NCI-H1436 (cell line): ENCODE data around the gene CEBPZ.
A peak's percentile ranks its signal among the peaks of the same experiment; 100 is the strongest.
"Not testable (repeated sequence)": the region's sequence is repeated elsewhere in the genome, so short reads cannot be mapped to it uniquely, and the experiment has no call there.

Experiments
- DNase-seq: peaks from one replicate; lab custom pipeline; 2025; lab: John Stamatoyannopoulos, UW

The CEBPZ gene

DNA sequence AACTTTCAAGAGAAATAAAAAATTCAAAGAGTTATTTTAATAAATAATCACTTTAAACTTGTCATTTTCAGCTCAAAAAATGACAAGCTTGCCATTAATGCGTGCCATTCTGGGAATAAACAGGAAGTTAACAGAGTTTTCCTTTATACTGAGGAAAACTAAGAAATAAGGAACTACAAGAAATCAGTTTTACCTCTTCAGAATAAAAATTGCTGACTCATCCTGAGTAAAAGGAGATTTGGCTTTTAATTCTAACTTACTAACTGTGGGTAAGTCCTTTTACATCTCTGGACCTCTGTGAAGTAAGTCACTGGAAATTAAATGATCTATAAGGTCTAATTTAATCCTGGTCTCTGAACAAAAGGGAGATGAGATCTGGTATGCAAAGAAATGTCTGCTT lies 16.1 kb downstream of the CEBPZ start:
- no peak for DNase-seq

DNA sequence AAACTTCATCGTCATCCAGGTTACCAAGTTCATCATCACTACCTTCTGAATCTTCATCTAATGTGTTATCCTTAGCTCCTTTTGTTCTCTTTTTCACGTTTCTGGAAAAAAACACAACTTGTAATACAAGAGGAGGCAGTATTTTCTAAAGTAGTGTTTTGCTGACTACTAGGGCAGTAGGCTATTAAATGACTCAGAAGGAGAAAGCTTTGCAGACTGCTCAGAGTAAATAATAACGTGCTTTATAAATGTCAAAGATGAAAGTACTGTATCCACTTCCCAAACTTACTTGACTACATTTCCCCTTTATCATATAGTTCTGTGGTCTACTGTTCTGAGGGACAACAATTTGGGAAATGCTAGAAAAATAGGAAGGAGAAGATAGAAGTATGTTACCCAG lies 19.5 kb downstream of the CEBPZ start:
- no peak for DNase-seq

DNA sequence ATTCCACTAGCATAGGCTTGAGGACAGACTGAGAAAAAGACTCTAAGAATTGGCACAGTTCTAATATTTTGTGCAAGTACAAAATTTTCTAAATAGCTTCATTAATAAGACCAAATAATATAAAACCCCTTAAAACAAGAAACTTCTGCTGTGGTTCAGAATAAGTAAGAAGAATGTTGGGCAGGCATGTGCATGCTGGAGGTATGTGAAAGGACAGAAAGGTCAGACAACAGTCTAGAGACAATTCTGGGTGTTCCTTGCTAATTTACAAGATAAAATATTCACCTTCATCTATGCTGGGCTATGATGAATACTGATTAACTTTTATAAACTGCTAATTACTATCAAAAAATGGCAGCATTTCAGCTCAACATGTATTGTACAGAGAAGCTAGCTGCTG lies 20.2 kb downstream of the CEBPZ start:
- DNase-seq: no peak

DNA sequence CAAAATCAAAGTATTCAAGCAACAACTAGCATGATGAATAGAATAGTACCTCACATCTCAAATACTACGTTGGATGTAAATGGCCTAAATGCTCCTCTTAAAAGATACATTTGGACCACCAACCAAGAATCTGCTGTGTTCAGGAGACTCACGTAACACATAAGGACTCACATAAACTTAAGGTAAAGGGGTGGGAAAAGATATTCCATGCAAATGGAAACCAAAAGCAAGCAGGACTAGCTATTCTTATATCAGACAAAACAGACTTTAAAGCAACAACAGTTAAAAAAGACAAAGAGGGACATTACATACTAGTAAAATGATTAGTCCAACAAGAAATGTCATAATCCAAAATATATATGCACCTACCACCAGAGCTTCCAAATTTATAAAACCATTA lies 24.6 kb downstream of the CEBPZ start:
- not testable (repeated sequence) for DNase-seq

DNA sequence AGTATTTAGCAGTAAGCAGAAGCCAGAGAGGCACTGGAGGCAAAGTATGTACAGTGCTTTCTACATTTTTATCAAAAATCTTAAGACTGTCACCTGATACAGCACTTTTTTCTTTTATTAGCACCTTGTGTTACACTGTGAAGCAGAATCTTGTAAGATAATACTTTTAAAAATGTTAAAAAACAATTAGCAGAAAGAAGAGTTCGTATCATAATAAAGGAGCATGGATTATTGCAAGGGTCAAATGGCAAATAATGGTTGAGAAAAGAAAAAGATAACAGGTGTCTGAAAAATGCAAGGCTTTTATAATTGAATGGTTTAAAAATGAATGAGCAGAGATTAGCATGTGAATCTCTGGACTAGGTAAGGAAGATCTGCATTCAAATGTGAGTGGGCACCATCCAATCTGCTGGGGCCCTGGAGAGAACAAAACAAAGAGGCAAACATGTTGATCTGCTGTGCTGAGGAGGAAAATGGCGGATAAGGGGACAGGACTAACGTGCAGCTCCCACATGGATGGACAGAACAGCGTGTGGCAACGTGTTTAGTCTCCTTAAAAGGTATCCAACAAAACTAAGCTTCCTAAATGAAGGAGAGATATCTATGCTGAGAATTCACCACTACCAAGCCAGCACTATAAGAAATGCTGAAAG lies 25.6 kb downstream of the CEBPZ start:
- no peak for DNase-seq

DNA sequence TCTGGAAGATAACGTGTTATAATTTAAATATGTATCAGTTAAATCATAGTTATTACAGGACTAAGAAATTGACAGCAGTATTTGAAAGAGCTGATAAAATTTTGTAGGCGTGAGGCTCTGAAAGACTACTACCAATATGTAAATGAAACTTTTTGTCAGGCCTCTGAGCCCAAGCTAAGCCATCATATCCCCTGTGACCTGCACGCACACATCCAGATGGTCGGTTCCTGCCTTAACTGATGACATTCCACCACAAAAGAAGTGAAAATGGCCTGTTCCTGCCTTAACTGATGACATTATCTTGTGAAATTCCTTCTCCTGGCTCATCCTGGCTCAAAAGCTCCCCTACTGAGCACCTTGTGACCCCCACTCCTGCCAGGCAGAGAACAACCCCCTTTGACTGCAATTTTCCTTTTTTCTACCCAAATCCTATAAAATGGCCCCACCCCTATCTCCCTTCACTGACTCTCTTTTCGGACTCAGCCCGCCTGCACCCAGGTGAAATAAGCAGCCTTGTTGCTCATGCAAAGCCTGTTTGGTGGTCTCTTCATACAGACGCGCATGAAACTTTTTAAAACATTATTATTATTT lies 26.2 kb downstream of the CEBPZ start:
- DNase-seq: not testable (repeated sequence)

DNA sequence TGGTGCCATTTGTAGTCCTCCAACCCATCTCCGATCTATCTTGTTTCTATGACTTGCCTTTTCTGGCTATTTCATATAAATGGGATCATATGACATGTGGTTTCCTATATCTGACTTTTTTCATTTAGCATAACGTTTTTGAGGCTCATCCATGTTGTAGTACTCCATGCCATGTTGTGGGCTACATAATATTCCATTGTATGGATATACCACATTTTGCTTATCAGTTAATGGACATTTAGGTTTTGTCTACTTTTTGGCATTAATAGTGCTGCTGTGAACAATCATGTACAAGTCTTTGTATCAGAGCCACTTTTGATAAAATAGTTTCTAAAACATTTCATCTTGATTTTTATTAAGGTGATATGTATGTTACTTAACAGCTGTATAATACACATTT lies 27.7 kb downstream of the CEBPZ start:
- DNase-seq: no peak

DNA sequence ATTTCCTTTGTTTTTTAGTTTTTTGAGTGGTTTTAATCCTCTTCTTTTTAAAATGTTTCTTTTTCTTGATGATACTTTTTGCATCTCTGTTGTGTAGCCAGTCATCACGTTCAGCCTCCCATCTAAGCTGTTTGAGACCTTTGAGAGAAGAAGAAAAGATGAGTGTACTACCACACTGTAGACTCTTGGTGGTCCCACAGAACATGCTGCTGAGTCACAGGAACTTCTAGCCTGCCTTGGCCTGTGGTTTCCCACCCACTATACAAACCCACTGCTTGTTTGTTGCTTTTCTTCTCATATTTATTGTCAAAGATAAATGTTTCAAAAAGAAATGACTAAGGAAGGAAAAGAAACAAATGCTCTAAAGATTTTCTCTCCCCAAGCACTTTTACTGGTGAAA lies 29.6 kb downstream of the CEBPZ start:
- DNase-seq: no peak

DNA sequence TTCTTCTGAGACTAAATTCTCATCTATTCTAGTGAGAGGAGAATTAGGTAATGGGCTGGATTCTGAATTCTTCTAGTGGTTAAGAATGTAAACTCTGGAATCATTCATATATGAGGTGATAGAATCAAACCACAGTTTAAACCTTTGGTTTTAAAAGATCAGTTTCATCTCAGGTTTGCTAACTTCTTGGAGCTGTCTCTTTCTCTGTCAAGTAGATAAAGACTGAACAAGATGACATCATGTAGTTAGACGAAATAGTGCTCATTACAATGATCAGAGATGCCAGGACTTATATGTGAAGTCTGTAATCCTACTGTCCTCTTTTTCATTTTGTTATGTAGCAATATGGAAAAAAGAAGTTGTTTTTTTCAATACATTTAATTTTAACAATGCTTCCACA lies 30.2 kb downstream of the CEBPZ start:
- DNase-seq: no peak

DNA sequence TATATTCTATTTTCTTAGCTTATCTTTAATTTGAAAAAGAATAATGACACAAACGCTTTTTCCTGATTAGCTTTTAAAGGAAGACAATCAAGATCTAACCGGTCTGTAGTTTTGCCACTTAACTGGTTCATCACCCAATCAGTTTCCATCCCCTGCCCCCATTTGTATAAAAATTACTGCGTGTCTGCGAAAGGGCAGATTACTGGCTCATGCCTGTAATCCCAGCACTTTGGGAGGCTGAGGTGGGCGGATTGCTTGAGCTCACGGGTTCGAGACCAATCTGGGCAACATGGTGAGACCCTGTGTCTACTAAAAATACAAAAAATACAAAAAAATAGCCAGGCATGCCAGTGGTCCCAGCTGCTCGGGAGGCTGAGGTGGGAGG lies 32.7 kb downstream of the CEBPZ start:
- no peak for DNase-seq

DNA sequence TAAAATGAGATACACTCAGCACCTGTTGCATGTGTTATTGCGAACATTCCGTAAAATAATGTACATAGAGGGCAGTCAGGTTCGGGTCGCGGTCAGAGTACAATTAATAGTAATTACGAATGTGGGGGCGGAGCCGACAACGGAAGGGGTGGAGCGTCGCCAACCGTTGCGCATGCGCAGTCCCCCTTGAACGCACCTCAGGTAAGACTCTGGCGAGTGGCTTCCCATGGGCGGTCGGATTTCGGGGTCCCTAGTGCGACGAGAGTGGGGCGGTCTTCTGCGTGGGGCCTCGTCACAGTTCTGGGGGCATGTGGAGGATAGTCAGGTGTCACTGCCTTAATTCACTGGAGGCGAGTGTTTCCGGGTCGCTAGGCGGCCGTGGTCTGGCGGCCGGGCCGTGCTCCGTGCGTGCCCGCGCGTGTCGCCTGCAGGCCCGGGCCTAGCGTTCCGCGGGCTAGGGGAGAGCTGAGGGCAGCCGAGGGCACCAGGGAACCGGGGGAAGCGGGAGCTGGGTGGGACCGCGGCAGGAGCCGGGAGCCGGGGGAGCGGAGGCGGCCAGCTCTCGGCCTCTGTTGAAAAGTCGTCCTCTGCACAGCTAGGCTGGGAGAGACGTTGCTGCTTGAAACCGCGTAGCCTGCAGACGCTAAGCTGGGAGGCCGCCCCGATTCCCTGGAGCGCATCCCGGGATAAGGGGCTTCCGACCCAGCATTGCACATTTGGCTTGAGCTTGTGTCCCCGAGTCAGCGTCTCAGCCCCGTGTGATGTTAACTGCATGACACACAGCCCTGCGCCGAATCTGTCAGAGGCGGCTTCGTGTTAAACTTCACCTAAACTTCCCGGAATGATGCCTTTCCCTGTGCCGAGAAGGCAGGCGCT lies 34.8 kb downstream of the CEBPZ start, which contains the start of gene CEBPZOS:
TSS of gene CEBPZOS (plus strand) at position 177 of the 876 bp plus-strand sequence. CDS start 3,209 bp downstream, outside the sequence.
- peak; percentile 78 for DNase-seq

DNA sequence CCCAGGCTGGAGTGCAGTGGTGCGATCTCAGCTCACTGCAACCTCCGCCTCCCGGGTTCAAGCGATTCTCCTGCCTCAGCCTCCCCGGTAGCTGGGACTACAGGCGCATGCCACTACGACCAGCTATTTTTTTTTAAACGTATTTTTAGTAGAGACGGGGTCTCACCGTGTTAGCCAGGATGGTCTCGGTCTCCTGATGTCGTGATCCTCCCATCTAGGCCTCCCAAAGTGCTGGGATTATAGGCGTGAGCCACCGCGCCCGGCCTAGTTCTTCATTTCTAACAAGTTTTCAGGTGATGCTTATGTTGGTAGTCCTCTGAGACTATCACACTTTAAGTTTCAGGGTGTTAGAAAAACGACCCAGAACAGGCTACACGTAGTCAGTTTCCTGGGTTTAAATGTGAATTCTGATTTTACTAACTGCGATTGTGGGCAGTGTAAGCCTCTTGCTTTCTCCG lies 35.5 kb downstream of the CEBPZ start:
- DNase-seq: not testable (repeated sequence)

DNA sequence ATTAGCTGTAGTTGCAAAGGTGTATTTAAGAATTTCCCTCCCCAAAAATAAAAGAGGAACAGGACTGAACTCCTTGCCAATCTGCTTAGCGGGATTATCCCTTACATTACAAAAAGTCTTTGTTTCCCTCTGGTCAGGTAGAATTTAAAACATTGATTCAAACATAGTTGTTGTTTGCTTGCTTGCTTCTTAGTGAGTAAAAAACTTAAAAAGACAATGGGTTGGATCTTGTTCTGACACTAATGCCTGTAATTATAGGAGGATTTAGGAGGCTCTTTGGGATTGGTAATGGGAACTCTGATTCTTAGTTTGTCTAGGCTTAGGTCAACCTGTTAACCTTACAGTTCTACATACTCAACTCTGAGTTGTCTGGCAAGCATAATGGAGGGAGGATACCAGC lies 38.8 kb downstream of the CEBPZ start:
- DNase-seq: no peak

DNA sequence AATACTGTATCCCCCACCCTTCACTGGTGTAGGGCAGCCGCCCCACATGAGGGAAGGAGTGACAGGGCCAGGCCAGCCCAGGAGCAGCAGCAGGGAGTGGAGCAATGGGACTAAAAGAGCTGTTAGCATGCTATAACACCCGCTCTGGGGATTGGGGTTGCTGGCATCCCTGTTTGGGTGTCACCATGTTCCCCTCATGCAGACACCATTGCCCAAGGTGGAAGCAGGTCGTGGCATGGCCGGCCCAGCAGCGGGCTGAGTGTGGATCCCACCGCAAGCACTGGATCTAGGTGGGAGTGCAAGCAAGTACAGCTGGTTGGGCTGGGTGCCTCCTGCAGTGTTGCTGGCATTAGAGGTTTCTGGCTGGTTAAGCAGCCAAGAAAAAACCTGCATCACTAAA lies 39.6 kb downstream of the CEBPZ start:
- no peak for DNase-seq

DNA sequence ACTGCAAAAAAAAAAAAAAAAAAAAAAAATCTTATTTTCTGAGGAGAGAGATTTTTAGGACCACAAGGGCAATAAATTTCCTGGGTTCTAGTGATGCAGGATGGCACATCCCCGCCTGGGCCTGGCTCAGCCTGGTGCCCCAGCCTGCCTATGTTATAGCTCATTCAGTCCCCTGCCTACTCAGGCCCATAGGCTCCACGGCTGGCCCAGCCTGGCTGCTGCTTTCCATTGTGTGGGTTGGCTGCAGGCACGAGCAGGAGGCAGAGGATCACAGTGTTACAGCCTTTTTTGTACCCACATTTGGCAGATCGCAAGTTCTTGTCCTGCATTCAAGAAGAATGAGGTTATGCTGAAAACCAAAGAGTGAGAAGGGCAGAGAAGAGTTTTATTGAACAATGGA lies 40.1 kb downstream of the CEBPZ start:
- DNase-seq: no peak

DNA sequence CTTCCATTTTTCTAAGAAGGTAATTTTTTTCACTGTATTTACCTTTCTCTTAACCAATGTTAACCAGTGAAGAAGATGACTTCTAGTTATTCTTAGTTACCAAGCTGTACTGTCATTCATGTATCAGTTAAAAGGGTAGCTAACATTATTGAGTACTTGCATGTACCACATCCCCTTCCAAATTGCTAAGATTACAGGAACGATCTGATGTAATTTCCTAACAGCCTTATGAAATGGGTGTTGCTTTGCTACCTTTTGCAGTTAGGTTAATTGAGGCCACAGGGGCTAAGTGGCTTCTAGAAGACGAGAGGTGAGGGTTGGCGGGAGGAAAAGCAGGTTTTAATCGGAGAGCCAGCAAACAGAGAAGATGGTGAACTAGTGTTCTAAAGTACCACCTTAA lies 41.1 kb downstream of the CEBPZ start:
- DNase-seq: no peak

DNA sequence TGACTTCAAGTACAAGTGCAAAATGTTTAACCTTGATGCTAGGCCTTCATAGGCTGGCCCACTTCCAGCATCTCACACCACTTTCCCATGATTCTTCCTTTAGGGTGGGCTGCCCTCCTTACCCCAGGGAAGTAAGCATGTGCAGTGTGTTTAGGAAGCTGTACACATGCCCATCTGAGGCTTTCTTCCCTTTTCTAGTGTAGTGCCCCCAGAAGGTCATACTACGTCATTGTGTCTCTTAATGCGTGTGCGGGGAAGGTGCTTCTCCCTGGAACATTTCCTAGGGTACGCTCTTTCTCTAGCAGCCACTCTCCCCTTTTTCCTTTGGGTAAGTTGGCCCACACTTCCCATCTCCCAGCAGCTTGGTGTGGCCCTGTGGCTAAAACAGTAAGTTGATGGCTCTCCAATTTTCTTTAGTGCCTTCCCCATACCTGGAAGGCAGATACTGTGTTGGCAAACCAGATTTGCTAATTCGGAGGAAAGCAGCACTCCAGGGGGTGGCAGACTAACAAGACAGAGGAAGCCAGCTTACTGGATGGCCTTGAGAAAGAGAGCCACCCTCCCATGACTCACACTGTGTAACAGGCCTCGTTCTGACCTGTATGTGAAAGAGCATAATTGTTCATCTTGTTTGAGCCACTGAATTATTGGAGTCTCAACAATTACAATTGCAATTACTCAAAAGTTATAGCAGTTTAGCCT lies 41.8 kb downstream of the CEBPZ start:
- DNase-seq: no peak

DNA sequence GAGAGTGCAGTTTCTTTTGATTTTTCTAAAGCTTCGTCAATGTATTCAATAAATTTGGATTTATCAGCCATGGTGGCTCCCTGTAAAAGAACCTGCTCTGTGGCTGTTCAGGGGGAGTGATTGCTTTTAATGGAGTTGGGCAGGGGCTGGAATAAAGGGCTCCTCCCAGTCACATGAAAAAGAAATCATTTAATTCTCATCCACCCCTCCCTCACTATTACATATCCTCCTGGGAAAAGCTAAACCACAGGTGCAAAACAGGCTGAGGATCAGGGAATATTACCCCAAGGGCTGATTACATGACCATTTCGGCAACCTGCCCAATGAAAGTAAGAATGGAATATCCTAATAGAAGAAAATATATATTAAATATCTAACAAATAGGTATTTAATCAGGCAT lies 42.8 kb downstream of the CEBPZ start, which contains the start of gene SULT6B1:
TSS of gene SULT6B1 (minus strand) at position 101 of the 400 bp plus-strand sequence. CDS start at position 71, 30 bp downstream.
- DNase-seq: no peak

DNA sequence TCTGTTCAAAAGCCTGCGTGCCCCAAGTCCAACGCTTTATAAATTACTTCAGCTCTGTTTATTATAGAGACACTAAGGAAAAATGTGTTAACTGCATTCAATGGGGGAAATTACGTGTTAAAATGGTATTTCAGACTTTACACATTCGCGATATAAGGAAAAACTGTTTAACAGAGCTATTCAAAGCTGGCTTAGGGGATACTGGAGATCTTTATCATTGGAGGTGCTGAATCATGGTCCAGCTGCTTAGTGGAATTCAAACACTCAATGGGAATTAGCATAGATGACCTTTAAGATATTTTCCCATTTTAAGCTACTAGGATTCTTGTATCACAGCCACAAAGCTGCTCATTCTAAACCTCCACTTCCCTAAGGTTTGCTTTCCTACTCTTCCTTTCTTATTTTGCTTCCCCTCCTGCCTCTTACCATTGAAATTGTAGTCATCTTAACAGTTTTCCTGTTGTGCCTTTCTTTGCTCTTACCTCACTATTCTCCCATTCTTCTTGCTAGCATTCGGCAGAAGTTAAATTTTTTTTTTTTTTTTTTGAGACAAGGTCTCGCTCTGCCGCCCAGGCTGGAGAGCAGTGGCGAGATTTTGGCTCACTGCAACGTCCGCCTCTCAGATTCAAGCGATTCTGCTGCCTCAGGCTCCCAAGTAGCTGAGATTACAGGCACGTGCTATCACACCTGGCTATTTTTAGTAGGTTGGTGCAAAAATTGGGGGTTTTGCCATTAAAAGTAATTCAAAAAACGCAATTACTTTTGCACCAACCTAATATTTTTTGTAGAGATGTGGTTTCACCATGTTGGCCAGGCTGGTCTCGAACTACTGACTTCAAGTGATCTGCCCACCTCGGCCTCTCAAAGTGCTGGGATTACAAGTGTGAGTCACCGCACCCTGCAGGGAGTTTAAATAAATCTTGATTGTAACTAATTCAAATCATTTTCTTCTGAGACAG lies 49.4 kb downstream of the CEBPZ start:
- no peak for DNase-seq

DNA sequence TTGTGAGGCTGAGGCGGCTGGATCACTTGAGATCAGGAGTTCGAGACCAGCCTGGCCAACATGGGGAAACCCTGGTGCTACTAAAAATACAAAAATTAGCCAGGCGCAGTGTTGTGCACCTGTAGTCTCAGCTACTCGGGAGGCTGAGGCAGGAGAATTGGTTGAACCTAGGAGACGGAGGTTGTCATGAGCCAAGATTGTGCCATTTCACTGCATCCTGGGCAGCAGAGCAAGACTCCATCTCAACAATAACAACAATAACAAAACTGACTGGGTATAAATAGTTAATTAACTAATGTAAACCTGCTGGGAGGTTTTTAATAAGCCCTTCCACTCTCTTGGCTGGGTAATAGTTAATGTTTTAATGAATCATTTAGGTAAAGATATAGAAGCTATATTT lies 50.8 kb downstream of the CEBPZ start:
- DNase-seq: no peak

DNA sequence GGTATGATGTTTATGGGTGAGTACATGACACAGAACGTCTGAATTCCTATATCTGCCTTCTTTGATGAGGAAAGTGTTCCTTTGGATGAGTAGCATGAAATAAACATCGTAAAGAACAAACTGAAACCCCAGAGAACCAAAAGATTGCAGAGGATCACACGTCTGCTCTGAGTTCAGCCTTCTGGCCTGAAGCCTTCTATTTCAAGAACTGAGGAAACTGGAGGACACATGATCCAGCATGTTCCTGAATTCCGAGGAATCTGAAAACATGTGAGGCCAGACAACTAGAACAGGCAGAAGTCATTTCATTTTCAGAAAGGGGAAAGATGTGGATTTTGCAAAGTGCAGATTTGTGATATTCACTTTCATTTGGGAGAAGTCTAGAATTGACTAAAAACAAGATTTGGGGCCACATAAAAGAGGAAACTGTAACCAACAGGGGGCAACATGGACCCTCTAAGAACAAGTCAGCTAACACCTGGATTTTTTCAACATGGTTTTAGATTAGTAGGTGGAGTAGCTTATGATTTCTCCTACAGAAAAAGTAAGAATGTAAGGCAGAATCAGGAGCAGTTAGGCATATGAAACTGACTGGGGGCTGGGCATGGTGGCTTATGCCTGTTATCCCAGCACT lies 51.3 kb downstream of the CEBPZ start:
- DNase-seq: no peak
